Measurements from ENCODE around the gene SIPA1L3.

The SIPA1L3 gene

DNA sequence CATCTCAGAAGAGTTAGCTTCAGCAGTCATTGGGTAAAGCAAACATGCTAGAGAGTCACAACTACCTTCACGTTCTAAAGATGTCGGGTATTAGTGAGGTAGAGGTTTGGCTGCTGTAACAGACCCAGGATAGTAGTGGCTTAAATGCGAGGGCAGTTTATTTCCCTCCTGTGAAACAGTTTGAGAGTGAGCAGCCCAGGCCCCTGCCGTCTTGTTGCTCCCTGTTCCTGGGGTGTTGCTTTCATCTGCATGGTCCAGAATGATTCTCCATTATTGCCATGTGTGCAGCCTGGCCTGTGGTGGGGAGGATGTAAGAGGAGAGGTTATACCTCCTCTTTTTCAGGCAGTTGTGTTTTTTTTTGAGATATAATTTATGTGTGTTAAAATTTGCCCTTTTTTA, 63.7 kb downstream of the SIPA1L3 start:
- in situ Hi-C loops (cut with HindIII; ENCODE audit: low sequenced_read_pairs): no loop called here

GRCh38 chr19:37972803-37973202, 65.8 kb downstream of the SIPA1L3 start:
- in situ Hi-C loops (cut with HindIII; ENCODE audit: low sequenced_read_pairs): no loop called here

DNA sequence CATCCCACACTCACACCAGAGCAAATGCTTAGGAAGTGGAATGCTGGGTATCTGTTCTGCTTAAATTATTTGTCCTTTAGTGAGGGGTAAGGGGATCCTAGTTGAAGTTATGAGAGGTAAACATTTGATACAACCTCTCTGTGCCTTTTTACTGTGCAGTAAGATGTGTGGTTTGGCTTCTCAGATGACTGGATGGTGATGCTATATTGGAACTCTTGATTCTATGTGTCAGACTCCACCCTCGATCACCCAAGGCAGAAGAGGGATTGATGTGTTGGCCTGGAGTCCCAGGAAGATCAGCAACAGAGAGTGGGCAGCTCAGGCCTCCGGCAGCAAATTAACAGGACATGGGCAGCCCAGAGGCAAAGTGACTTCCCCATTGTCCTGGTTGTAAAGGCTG, 66.7 kb downstream of the SIPA1L3 start:
- in situ Hi-C loops (cut with HindIII; ENCODE audit: low sequenced_read_pairs): no loop called here

GRCh38 chr19:37975071-37975470, 68.1 kb downstream of the SIPA1L3 start:
- in situ Hi-C loops (cut with HindIII; ENCODE audit: low sequenced_read_pairs): no loop called here

DNA sequence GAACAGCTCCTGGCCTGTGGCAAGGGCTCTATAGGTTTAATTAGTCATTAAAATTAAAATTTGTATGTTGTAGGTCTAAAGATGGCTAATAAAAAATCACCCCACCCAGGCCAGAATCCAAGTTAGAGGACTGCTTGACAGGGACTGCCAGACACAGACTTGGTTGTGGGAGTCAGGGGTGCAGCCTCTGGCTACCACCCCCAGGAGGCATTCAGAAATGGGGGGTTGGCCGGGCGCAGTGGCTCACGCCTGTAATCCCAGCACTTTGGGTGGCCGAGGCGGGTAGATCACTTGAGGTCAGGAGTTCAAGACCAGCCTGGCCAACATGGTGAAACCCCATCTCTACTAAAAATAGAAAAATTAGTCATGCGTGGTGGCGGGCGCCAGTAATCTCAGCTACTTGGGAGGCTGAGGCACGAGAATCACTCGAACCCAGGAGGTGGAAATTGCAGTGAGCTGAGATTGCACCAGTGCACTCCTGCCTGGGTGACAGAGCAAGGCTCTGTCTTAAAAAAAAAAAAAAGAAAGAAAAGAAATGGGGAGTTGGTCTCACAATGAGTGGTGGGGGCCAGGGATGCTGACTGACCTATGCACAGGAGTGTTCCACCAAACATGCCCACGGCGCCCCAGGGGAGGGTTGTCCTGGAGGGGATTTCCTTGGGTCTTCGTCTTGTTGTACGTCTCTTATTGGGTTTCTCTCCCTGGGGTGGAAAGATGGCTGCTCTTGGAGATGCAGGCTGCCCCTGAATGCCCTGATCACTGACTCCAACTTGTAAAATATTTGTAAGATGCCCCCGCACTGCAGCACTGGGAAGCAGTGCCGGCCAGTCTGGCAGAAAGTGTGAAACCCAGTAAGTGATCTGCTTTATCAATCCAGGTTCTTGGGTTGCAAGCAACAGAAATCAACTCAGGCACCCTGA, 68.8 kb downstream of the SIPA1L3 start:
- in situ Hi-C loops (cut with HindIII; ENCODE audit: low sequenced_read_pairs): no loop called here

GRCh38 chr19:37977391-37977790, 70.4 kb downstream of the SIPA1L3 start:
- in situ Hi-C loops (cut with HindIII; ENCODE audit: low sequenced_read_pairs): no loop called here

GRCh38 chr19:37977992-37978391, 71.0 kb downstream of the SIPA1L3 start:
- in situ Hi-C loops (cut with HindIII; ENCODE audit: low sequenced_read_pairs): no loop called here

GRCh38 chr19:37979547-37980082, 72.6 kb downstream of the SIPA1L3 start:
- in situ Hi-C loops (cut with HindIII; ENCODE audit: low sequenced_read_pairs): no loop called here

DNA sequence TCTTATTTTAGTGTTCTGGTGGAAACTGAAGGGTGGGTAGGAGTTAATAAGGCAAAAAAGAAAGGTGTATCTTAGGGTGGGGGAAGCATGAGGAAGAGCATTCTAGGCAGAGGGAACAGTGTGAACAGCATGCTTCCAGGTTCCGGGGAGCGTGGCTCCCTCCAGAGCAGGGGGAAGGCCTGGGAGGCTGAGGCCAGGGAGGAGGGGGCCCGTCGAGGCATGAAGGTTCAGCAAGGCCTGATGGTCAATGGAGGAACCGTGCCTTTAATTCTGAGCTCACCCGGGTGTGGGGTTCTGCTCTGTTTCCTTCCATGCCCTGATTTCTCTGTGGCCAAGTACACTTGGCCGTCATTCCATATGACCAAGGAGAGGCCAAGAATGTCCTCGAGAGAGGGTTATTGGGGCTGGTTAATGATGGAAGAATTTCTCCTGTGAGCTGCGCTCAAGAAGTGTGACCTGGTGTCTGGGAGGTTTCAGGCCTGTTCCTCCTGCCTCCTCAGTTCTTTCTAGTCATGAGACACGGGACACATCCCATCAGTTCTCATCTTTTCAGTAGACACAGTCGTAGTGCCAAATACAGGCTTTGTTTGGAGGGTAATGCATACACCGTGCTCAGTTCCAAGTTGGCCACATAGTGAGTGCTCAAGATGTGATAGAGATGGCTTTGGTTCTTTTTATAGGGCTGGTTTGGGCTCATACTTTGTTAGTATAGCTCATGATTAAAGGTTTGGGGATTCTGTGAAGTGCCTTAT, 73.6 kb downstream of the SIPA1L3 start:
- in situ Hi-C loops (cut with HindIII; ENCODE audit: low sequenced_read_pairs): no loop called here

- in situ Hi-C loops (cut with HindIII; ENCODE audit: low sequenced_read_pairs): no loop called here
These were observed 74.9 kb downstream of the SIPA1L3 start for GRCh38 chr19:37981785-37982475.

- in situ Hi-C loops (cut with HindIII; ENCODE audit: low sequenced_read_pairs): no loop called here
These were observed 75.6 kb downstream of the SIPA1L3 start for GRCh38 chr19:37982655-37983054.

DNA sequence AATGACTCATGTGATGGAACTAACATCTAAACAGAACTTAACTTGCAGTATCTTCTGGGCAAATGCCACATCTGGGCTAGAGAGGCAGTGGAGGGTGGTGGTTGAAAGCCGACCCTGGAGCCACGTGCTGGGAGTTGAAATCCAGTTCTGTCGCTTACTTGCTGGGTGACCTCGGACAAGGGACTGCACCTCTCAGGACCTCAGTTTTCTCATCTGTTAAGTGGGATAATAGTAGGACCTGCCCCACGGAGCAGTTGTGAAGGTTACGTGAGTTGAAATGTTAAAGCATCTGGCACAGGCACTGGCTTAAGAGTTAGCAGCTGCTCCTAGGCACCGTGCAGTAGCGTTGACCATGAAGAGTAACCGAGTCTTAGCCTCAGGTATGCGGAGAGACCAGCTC, 76.1 kb downstream of the SIPA1L3 start:
- in situ Hi-C loops (cut with HindIII; ENCODE audit: low sequenced_read_pairs): no loop called here

- in situ Hi-C loops (cut with HindIII; ENCODE audit: low sequenced_read_pairs): no loop called here
These were observed 76.9 kb downstream of the SIPA1L3 start for GRCh38 chr19:37983916-37984315.

DNA sequence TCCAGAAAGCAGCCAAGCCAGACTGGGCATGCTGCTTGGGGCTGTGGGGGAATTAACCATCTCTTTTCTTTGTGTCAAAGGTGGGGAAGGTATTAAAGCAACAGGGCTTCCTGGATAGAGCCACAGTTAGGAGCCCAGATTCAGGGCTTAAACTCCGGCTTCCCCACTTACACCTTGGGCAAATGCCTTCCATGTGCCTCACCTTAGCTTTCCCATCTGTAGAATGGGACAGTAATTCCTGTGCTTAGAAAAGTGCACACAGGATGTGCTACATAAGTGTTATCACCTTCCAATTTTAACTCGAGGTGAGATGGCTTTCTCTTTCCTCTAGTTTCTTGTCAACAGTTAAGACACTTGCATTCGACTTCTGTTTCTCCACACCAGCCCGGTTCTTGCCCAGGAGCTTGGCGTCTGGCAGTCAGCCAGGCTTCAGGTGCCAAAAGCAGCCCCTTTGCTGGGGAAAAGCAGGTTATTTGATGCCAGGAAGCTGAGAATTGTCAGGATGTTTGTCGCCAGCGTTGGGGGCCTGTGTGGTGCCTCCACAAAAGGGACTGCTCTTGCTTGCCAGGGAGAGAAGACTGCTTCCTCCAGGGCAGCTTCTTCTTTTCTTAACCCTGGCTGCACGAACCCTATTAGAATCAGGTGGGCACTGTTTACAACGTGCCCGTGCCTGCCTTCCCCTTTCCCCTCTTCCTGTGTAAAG, 79.2 kb downstream of the SIPA1L3 start:
- in situ Hi-C loops (cut with HindIII; ENCODE audit: low sequenced_read_pairs): no loop called here

DNA sequence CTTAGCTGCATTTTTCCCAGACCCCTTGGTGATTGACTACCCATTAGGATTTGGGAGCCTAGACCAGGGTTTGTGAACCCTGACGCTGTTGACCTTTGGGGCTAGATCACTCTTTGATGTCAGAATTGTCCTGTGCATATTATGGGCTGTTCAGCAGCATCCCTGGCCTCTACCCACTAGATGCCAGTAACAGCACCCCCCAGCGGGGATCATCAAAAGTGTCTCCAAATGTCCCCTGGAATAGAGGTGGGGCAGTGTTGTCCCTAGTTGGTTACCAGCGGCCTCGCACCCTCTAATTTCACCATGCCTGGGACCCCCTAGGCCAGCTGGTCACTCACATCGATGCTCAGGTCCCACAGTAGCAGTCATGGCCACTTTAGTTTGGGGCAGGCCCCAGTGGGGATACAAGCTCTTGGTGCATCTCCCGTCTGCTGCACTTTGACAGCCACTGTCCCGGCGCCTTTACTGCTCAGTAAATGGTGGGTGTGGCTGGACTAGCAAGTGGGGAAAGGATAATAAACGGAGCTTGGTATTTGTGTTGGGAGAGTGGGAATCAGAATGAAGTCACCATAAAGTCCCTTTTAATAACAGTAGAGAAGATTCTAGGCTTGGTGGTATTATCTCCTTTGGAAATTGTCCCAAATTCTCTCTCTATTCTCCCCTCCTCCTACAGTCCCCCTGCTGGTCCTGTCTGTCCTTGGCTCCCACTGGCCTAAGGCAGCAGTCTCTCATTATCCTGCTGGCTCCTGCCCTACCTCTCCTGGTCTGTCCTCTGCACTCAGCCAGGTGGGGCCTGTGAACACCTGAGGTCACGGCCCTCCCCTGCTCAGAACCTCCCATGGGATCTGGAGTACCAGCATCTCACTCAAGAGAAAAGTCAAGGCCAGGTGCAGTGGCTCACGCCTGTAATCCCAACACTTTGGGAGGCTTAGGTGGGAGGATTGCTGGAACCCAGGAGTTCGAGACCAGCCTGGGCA, 80.6 kb downstream of the SIPA1L3 start:
- in situ Hi-C loops (cut with HindIII; ENCODE audit: low sequenced_read_pairs): no loop called here

DNA sequence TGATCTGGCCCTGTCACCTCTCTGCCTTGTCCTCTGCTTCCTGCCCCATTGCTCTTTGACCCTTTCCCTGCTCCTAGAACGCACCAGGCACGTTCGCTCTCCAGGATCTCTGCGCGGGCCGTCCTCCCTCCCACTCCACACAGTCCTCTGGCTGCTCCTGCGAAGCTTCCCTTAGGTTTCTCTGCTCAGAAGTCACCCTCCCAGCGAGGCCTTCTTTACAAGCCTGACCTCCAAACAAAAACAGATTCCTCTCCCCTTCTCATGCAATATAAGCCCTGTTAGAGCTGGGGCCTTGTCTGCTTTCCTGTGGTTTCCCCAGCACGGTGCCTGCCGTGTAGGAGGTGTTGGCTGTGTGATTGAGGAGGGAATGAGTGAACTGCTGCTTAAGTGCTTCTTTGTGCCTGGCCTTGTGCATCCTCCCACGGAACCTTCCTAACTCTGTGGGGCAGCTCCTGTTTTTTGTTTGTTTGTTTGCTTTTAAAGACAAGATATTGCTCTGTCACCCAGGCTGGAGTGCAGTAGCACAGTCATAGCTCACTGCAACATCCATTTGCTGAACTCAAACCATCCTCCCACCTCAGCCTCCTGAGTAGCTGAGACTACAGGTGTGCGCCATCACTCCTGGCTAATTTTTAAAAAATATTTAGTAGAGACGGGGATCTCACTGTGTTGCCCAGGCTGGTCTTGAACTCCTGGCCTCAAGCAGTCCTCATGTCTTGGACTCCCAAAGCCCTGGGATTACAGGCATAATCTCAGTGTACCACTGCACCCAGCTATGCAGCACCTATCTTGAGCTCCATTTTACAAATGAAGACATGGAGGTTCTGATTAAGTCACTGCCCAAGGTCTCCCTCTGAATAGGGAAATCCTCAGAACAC, 82.0 kb downstream of the SIPA1L3 start:
- in situ Hi-C loops (cut with HindIII; ENCODE audit: low sequenced_read_pairs): no loop called here

GRCh38 chr19:37989855-37990254, 82.8 kb downstream of the SIPA1L3 start:
- in situ Hi-C loops (cut with HindIII; ENCODE audit: low sequenced_read_pairs): no loop called here

DNA sequence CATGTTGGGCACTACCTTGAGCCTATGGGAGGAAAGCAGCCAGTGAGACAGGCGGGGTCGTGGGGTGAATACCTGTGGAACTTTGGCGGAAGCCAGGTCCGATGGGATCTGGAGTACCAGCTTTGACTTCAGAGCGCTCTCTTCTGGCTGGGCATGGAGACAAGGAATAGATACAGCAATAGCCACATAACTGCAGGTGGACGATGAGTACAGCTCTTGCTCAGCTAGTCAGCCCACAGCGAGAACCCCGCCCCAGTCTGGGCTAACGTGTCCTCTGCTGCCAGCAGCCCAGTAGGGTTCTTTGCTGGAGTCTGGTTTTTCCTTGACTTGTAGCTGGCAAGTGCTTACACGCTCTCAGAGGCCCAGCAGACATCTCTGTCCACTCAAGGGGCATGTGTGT, 83.4 kb downstream of the SIPA1L3 start:
- in situ Hi-C loops (cut with HindIII; ENCODE audit: low sequenced_read_pairs): no loop called here
